Mononuclear cell (primary cell): ENCODE results near the gene TTC28. TPM values are rescaled to one million over a fixed set of nuclear protein-coding genes. Genes with fewer than 3 reads are reported as not detected.

Experiments
- H3K27me3 ChIP-seq: 2 replicates; pipeline ENCODE4 v1.6.0; 2011; ENCODE audit warnings: low read length, control low read depth; ENCODE audit not compliant: insufficient read depth
- H3K4me1 ChIP-seq: 2 replicates; pipeline ENCODE4 v1.5.1; 2011; ENCODE audit warnings: mild to moderate bottlenecking, low read length, control low read depth; ENCODE audit not compliant: insufficient read depth
- H3K4me3 ChIP-seq: 2 replicates; pipeline ENCODE4 v1.5.1; 2011; ENCODE audit warnings: mild to moderate bottlenecking, low read length, moderate library complexity
- H3K9me3 ChIP-seq: 2 replicates; pipeline ENCODE4 v1.5.1; 2011; ENCODE audit warnings: low read depth, mild to moderate bottlenecking, control low read depth, low read length
- total RNA-seq: library from RNA; depleted of rRNA; stranded (reverse); fragments of >200 nt; gene quantifications from one replicate; pipeline ENCODE4 v1.2.3, GENCODE V29; 2012

The TTC28 gene
- total RNA-seq, 1 donor: 1.5 TPM

- no peaks in the 10 kb centered on the region for H3K9me3 ChIP-seq
- no peaks in the 10 kb centered on the region for H3K4me1 ChIP-seq
- H3K27me3 ChIP-seq: no peaks in the 10 kb centered on the region
- H3K4me3 ChIP-seq: no peak overlapping the region
These were observed 636.4 kb downstream of the TTC28 start for GRCh38 chr22:28043266-28043665.

DNA sequence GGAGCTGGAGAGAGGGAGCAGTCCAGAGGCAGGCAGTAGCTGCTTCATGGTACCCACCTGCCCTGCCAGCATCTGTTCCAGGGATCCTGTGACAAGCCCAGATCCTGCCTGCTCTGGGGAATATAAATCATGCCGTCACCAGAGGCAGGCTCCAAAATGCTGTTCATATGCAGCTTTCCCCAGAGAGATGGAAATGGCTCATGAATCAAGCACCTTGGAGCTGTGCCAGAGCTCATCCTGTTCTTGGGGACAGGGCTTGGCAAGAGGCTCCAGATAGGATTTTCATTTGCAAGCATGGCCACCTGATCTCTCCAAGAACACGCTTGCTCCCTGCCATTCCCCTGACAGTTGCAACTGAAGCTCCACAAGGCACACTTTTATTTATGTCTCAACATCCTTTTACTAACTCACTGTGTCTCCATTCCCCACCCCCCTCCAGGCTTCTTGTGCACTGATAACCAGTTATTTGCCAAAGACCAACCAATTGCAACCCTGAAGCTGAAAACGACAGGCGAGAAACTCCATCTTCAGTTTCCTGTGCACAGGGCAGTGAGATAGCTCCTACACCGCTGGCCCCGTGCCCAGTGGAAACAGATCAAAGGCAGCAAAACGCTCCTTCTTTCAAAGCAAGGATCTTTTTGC, 644.8 kb downstream of the TTC28 start:
- H3K4me1 ChIP-seq: no peaks in the 10 kb centered on the region
- no peak overlapping the region for H3K4me3 ChIP-seq
- no peaks in the 10 kb centered on the region for H3K27me3 ChIP-seq

DNA sequence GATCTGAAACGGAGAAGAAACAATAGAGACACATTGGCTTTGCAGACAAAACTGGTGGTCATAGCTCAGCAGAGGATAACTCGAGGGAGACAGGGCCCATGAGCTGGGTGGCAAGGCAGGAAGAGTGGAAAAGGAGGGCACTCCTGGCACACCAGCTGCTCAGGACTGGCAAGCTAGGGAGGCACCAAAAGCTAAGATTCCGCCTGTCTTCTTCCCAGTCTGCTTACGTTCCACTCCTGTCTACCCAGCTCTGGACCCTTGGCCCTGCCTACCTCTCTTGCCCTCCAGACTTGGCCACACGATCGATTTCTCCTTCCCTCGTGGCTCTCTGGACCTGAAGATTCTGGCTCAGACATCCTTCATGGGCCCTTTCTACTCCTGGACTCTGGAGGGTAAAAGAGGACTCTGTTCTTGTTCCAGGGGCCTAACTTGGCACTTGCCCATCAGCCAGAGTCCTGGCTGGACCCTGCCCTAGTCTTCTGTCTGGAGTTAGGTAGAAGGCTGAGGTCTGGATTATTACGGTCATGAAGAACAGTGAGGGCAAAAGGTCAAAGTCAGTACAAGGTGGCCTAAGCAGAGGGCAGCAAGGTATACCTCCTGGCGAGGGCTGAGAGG, 645.4 kb downstream of the TTC28 start:
- H3K9me3 ChIP-seq: no peaks in the 10 kb centered on the region

More for the DNA sequence above, 644.8 kb downstream of the TTC28 start:
- H3K9me3 ChIP-seq: no peaks in the 10 kb centered on the region

DNA sequence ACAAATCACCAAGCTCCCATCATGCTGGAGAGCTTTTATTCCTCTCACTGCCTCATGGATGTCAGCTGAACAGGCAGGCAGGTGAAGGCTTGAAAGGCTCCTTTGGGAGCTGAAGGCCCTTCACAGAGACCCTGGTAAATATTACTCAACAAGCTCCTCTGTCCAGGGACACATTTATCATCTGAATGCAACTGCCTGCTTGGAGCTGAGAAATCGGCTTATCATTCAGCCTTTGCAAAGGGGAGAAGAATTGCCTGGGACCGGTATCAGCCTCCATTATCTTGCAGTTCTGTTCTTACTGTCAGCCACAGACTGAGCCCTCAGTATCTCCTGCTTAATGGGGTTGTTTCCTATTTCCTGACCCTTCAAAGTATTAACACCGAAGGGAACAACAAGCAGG, 646.8 kb downstream of the TTC28 start:
- no peaks in the 10 kb centered on the region for H3K4me1 ChIP-seq
- H3K27me3 ChIP-seq: no peaks in the 10 kb centered on the region
- H3K4me3 ChIP-seq: no peak overlapping the region
- no peaks in the 10 kb centered on the region for H3K9me3 ChIP-seq

More for the DNA sequence above, 645.4 kb downstream of the TTC28 start:
- Histone ChIP-seq H3K4me1 (no peaks in the 10 kb centered on the region), H3K4me3 (no peak overlapping the region), H3K27me3 (no peaks in the 10 kb centered on the region)

- Histone ChIP-seq H3K4me3 (no peak overlapping the region), H3K9me3 (no peaks in the 10 kb centered on the region), H3K27me3 (no peaks in the 10 kb centered on the region), H3K4me1 (no peaks in the 10 kb centered on the region)
These were observed 648.2 kb downstream of the TTC28 start for GRCh38 chr22:28031383-28031922.

- H3K27me3 ChIP-seq: no peaks in the 10 kb centered on the region
- H3K4me3 ChIP-seq: no peak overlapping the region
- H3K4me1 ChIP-seq: no peaks in the 10 kb centered on the region
- no peaks in the 10 kb centered on the region for H3K9me3 ChIP-seq
These were observed 649.2 kb downstream of the TTC28 start for GRCh38 chr22:28030473-28030872.

DNA sequence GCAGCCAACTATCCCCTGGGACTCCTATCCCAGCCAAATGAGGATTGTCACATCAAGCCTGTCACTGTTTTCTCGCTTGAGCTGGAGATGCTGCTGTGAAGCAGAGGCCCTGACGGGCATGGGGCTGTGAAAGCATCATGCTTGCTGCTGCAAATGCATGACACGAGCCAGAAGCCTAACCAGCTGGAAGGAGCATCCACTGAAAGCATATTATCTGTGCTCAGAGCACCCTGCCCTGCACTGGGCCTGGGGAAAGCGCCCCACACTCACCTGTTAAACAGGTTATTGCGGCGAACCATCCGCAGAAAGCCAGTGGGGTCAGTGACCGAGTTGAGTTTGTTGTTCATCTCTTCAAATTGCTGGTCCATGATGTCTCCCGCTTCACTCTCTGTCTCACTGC, 649.7 kb downstream of the TTC28 start:
- no peak overlapping the region for H3K4me3 ChIP-seq
- no peaks in the 10 kb centered on the region for H3K27me3 ChIP-seq
- H3K4me1 ChIP-seq: no peaks in the 10 kb centered on the region
- no peaks in the 10 kb centered on the region for H3K9me3 ChIP-seq

GRCh38 chr22:28029201-28029948, 650.3 kb downstream of the TTC28 start:
- Histone ChIP-seq H3K27me3 (no peaks in the 10 kb centered on the region), H3K9me3 (no peaks in the 10 kb centered on the region), H3K4me3 (no peak overlapping the region), H3K4me1 (no peaks in the 10 kb centered on the region)

DNA sequence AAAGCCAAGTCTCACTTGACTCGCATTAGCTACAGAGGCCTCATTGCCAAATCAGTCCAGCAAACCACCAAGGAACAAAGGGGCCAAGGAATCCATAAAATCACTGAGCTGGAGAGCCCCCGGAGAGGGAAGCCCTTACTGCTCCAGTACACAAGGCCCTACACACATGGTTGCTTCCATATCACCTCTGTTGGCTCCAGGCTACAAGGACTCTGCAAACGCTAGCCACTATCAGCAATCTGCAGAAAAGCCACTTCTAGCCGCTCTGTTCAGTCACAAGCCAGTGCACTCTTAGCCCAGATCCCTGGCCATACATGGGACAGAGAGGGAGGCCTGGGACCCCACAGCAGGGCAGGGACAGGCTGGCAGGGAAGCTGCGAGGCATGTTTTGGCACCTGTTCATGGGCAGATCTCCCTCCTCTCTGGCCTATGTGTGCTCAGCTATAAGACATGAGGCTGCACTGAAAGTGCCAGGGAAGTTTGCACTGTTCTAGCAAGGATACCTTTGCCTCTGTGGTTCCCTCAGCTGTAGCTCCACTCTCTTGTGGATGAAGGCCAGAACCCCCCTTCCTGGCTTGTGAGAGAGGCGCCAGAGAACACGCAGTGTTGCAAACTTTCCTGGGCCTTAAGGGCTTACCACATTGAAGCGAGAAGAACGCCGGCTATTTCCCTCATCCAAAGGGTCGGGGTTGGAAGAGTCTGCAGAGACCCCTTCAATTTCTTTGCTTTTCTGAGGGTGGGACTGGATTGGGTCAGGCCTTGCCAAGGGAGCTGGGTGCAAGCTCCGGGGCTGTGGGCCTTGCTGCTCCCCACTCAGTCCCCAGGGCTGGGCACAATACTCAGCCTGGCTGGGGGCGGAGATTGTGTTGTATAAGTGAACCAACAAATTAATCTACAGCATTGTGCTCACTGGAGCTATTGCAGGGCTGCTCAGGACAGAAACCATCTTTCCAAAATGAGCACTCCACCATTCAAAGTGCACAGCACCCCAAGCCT, 651.9 kb downstream of the TTC28 start:
- Histone ChIP-seq H3K4me3 (no peak overlapping the region), H3K9me3 (no peaks in the 10 kb centered on the region), H3K4me1 (no peaks in the 10 kb centered on the region), H3K27me3 (no peaks in the 10 kb centered on the region)

DNA sequence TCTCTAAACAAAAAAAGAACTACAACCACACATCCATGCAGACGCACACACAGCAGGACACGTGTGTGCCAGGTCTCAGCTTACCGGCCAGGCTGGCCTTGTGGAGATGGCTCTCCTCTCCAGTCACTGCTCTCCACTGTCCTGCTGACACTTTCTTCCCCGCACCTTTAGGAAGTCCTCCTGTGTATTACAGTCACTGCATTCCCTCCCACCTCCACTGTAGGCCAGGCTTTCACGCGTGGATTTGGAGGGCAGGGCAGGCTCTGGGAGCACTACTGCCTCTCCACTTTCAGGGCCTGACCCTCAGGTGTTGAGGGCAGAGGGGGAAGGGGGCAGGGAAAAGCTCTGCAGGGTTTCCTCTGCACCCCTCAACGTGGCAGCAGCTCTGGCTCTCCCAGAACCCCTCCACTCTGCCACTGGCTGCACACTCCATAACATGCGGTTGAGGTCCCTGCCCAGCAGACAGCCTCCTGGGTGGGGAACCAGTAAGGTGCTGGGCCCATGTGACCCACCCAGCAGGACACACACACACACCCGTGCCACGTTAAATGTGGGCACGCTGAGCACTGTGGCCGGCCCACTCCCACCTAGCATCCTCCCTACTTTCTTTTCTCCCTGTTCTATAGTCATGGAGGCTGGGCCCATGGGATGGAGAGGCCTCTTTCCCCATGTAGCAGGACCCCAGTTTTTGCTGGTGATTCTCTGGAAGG, 653.6 kb downstream of the TTC28 start:
- H3K4me1 ChIP-seq: no peaks in the 10 kb centered on the region
- H3K9me3 ChIP-seq: no peaks in the 10 kb centered on the region
- H3K4me3 ChIP-seq: no peak overlapping the region
- H3K27me3 ChIP-seq: no peaks in the 10 kb centered on the region

- H3K27me3 ChIP-seq: no peaks in the 10 kb centered on the region
- H3K9me3 ChIP-seq: no peaks in the 10 kb centered on the region
- H3K4me3 ChIP-seq: no peak overlapping the region
- H3K4me1 ChIP-seq: no peaks in the 10 kb centered on the region
These were observed 654.3 kb downstream of the TTC28 start for GRCh38 chr22:28025333-28025732.

- Histone ChIP-seq H3K4me1 (no peaks in the 10 kb centered on the region), H3K27me3 (no peaks in the 10 kb centered on the region), H3K4me3 (no peak overlapping the region), H3K9me3 (no peaks in the 10 kb centered on the region)
These were observed 655.2 kb downstream of the TTC28 start for GRCh38 chr22:28024422-28024888.

DNA sequence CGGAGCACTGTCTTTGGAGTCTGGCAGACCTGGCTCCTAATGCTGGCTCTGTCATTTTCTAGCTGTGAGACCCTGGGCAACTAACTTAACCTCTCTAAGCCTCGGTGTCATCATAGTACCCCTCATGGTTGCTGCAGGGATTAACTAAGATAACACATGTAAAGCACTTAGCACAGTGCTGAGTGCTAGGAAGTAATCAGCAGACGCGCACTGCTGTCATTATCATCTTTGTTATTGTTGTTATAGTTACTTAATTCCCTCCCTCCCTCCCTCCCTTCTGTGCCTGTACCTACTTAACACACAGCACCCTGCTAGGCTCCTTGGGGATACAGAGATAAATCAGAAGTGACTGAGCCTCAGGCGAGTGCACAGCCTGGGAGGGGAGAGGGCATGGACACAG, 655.9 kb downstream of the TTC28 start:
- Histone ChIP-seq H3K4me3 (no peak overlapping the region), H3K27me3 (no peaks in the 10 kb centered on the region), H3K4me1 (no peaks in the 10 kb centered on the region), H3K9me3 (no peaks in the 10 kb centered on the region)

DNA sequence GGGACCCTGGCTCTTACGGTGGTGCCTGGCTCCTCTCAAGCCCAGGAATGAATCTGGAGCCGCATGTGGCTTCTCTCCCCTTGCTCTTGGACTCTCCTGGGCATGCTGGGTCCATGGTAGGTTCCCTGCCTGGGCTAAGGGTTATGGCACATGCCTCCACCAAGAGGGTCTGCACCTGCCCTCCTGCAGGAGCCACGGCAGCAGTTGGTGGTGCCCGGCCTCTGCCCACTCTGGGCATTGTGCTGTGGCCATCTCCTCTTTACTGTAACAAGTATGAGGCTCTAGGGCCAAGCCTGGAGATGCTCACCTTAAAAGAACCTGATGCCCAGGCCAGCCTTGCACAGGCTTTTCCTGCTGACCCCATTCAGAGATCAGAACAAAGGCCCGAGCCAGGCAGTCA, 656.6 kb downstream of the TTC28 start:
- H3K4me3 ChIP-seq: no peak overlapping the region
- H3K4me1 ChIP-seq: no peaks in the 10 kb centered on the region
- H3K9me3 ChIP-seq: no peaks in the 10 kb centered on the region
- H3K27me3 ChIP-seq: no peaks in the 10 kb centered on the region
